ENCODE results near the gene GPR137. TPM values are rescaled to one million over a fixed set of nuclear protein-coding genes. Genes with fewer than 3 reads are reported as not detected.

Gene GPR137
- total RNA-seq, 2 experiments from 2014 or later, result 54.1 to 56.1 TPM

DNA sequence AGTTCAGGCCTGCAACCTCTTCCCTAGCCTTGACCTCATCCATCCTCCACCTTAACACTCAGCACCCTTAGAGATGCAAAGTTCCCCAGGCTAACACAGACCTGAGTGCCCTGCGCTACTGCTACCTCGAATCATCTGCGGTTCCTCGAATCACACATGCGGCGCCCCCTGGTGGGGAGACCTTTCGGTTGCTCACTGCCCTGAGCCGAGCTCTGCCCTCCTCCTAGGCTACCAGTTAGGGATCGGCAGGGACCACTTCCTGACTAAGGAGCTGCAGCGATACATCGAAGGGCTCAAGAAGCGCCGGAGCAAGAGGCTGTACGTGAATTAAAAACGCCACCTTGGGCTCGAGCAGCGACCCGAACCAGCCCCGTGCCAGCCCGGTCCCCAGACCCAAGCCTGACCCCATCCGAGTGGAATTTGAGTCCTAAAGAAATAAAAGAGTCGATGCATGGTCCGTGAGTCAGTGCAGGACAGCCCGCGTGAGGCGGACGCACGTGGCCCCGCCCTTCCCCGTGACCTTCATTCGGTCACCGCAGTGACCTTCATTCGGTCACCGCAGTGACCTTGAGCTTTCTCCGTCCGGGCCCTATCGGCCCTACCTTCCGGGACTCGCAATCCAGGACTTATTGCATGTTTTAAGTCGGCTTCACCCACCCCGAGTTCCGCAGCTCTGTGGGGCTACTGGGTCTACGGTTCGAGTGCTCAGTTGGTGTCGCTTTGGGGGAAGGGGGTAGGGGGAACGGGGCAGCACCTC, 18.8 kb downstream of the GPR137 start:
- CTCF ChIA-PET, result interaction anchor here (0.6 to 6.3 kb wide), 26 partner anchors 13 to 143 kb away, joined by 3 to 61 read pairs (median 4); partner anchors contain the start of genes BAD, CCDC88B, DNAJC4 and FERMT3
- POLR2A ChIA-PET, result interaction anchor here (0.6 to 2.3 kb wide), 14 partner anchors 13 to 120 kb away, joined by 3 to 16 read pairs (median 4); partner anchors contain the start of genes BAD, FERMT3, GPR137 and PPP1R14B

DNA sequence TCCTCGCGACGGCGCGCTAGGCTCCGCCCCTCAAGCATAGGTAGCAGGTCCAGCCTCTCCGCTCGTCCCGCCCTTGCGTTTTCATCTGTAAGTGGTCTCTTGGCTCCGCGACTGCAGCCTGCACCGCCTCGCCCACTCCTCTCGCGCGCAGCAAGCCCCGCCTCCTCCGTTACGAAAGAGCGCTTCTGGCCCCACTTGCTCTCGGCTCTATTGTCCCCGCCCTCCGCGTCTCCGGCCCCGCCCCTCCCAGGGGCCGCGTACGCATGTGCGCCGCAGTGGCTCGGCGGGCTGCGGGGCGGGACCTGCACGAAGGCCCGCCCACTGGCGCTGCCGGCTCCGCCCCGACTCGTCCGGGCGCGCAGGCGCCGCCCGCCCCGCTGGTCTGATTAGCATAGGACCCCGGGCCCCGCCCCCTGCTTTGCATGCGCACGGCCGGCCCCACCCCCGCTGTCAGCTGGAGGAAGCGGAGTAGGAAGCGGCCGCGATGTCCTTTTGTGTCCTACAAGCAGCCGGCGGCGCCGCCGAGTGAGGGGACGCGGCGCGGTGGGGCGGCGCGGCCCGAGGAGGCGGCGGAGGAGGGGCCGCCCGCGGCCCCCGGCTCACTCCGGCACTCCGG, 19.5 kb downstream of the GPR137 start, which contains the start of gene ESRRA:
TSS of gene ESRRA (plus strand) at position 450 of the 616 bp plus-strand sequence. CDS start 1,656 bp downstream, outside the sequence.
- POLR2A ChIA-PET, result interaction anchor here (0.6 to 2.3 kb wide), 9 partner anchors 12 to 120 kb away, joined by 3 to 16 read pairs (median 6); partner anchors contain the start of genes FERMT3, PPP1R14B, PRDX5 and TRMT112

GRCh38 chr11:64305691-64306562, 20.3 kb downstream of the GPR137 start:
- ChIA-PET CTCF (interaction anchor here (6.3 kb wide), 1 partner anchor 56 kb away, joined by 61 read pairs; the partner anchor contains the start of gene PLCB3), POLR2A (interaction anchor here (1.6 kb wide), 1 partner anchor 26 kb away, joined by 6 read pairs; no protein-coding TSS in a partner anchor)

More for the DNA sequence above, 19.5 kb downstream of the GPR137 start, which contains the start of gene ESRRA:
- CTCF ChIA-PET, result interaction anchor here (0.9 to 6.3 kb wide), 17 partner anchors 12 to 139 kb away, joined by 3 to 61 read pairs (median 8); partner anchors contain the start of genes BAD, CCDC88B, DNAJC4 and FERMT3

GRCh38 chr11:64306563-64306875, 20.9 kb downstream of the GPR137 start:
- CTCF ChIA-PET, result no interaction called here
- POLR2A ChIA-PET, result no interaction called here

- CTCF ChIA-PET, result interaction anchor here (1.2 kb wide), 2 partner anchors 9 to 25 kb away, joined by 4 to 5 read pairs; no protein-coding TSS in a partner anchor
- POLR2A ChIA-PET, result no interaction called here
Measured at GRCh38 chr11:64306876-64307622, 21.4 kb downstream of the GPR137 start.

DNA sequence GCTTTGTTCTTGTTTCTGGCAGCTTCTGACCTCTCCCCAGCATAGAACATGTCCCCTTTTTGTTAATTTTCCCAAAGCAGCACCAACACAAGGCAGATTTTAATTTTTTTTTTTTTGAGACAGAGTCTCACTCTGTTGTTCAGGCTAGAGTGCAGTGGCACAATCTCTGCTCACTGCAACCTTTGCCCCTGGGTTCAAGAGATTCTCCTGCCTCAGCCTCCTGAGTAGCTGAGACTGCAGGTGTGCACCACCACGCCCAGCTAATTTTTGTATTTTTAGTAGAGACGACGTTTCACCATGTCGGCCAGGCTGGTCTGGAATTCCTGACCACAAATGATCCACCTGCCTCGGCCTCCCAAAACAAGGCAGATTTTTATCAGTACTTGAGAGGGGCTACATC, 22.1 kb downstream of the GPR137 start:
- ChIA-PET POLR2A (interaction anchor here (0.7 kb wide), 1 partner anchor 9 kb away, joined by 4 read pairs; no protein-coding TSS in a partner anchor), CTCF (interaction anchor here (1.2 kb wide), 2 partner anchors 8 to 24 kb away, joined by 4 to 5 read pairs; no protein-coding TSS in a partner anchor)

- POLR2A ChIA-PET, result no interaction called here
- CTCF ChIA-PET, result interaction anchor here (1.1 to 1.3 kb wide), 3 partner anchors 16 to 20 kb away, joined by 3 read pairs; no protein-coding TSS in a partner anchor
Measured at GRCh38 chr11:64312947-64313346, 27.3 kb downstream of the GPR137 start.

DNA sequence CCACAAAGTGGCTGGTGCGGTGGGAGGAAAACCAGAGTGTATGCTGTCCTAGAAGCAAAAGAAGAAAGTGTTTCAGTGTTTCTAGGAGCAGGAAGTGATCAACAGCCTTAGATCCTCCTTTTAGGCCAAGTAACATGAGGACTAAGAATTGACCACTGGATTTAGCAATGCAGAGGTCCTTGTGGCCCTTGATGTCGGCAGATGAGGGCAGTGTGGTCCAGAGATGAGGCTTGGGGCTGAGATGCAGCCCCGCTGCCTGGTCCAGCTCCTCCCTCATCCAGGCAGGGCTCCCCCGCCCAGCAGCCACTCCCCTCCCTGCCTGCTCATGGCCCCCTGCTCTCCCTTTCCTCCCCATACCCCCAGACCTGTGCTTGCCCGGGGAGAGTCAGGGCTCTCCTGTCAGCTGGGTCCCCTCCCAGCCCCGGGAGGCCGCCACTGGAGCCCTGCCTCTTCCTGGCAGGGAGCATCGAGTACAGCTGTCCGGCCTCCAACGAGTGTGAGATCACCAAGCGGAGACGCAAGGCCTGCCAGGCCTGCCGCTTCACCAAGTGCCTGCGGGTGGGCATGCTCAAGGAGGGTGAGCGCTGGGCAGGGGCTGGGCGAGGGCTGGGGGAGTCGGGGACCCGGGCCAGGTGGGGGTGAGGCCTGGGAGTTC, 28.0 kb downstream of the GPR137 start:
- CTCF ChIA-PET, result interaction anchor here (1.1 to 1.3 kb wide), 3 partner anchors 16 to 19 kb away, joined by 3 read pairs; no protein-coding TSS in a partner anchor
- POLR2A ChIA-PET, result no interaction called here

GRCh38 chr11:64314146-64314804, 28.6 kb downstream of the GPR137 start:
- POLR2A ChIA-PET, result no interaction called here

DNA sequence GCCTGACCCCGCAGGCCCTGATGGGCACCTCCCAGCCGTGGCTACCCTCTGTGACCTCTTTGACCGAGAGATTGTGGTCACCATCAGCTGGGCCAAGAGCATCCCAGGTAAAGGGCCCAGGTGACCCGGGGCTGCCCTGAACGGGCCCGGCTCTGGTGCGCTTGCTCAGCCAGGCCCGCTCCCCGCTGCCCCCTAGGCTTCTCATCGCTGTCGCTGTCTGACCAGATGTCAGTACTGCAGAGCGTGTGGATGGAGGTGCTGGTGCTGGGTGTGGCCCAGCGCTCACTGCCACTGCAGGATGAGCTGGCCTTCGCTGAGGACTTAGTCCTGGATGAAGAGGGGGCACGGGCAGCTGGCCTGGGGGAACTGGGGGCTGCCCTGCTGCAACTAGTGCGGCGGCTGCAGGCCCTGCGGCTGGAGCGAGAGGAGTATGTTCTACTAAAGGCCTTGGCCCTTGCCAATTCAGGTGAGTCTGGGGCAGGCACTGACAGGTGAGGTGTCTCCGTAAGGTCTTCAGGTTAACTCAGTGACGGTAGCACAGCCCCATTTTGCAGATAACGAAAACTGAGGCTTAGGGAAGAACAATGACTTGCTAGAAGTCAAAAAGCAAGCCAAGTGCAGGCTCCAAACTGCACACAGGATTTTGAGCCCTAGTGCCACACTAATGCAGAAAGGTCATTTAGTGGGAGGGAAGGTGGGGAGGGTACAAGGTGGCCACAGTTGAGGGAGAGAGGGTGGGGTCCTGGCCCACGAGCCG, 29.3 kb downstream of the GPR137 start:
- POLR2A ChIA-PET, result no interaction called here
- CTCF ChIA-PET, result interaction anchor here (0.9 kb wide), 1 partner anchor 27 kb away, joined by 3 read pairs; no protein-coding TSS in a partner anchor

More at GRCh38 chr11:64314146-64314804, 28.6 kb downstream of the GPR137 start:
- CTCF ChIA-PET, result no interaction called here

- CTCF ChIA-PET, result interaction anchor here (0.9 to 3.2 kb wide), 4 partner anchors 8 to 26 kb away, joined by 3 to 43 read pairs (median 16); partner anchors contain the start of genes CATSPERZ and ESRRA
Measured at GRCh38 chr11:64315667-64316526, 30.2 kb downstream of the GPR137 start.

GRCh38 chr11:64316672-64317324, 31.1 kb downstream of the GPR137 start:
- CTCF ChIA-PET, result interaction anchor here (0.9 to 3.2 kb wide), 10 partner anchors 9 to 636 kb away, joined by 3 to 43 read pairs (median 6); partner anchors contain the start of genes CATSPERZ, CCDC88B, ESRRA and RTN3
- POLR2A ChIA-PET, result interaction anchor here (0.5 to 3.4 kb wide), 14 partner anchors 9 to 131 kb away, joined by 3 to 25 read pairs (median 6); partner anchors contain the start of genes BAD, CCDC88B, ESRRA and FERMT3

More at GRCh38 chr11:64315667-64316526, 30.2 kb downstream of the GPR137 start:
- POLR2A ChIA-PET, result interaction anchor here (0.5 to 3.4 kb wide), 3 partner anchors 8 to 24 kb away, joined by 4 to 25 read pairs (median 14); partner anchors contain the start of gene CCDC88B

GRCh38 chr11:64317325-64317960, 31.8 kb downstream of the GPR137 start, which contains the start of gene TRMT112:
TRMT112 (minus strand) TSS chr11:64317559; CDS start chr11:64317526, 33 bp downstream.
- POLR2A ChIA-PET, result interaction anchor here (0.7 to 3.4 kb wide), 15 partner anchors 13 to 445 kb away, joined by 3 to 25 read pairs (median 6); partner anchors contain the start of genes BAD, CCDC88B, ESRRA and FERMT3
- CTCF ChIA-PET, result interaction anchor here (0.6 to 3.2 kb wide), 15 partner anchors 10 to 636 kb away, joined by 3 to 43 read pairs (median 5); partner anchors contain the start of genes CATSPERZ, CCDC88B, ESRRA and PLCB3
